ENCODE results near the gene NUP93.
"Not testable (repeated sequence)": the region's sequence is repeated elsewhere in the genome, so short reads cannot be mapped to it uniquely, and the experiment has no call there.

NUP93 gene

DNA sequence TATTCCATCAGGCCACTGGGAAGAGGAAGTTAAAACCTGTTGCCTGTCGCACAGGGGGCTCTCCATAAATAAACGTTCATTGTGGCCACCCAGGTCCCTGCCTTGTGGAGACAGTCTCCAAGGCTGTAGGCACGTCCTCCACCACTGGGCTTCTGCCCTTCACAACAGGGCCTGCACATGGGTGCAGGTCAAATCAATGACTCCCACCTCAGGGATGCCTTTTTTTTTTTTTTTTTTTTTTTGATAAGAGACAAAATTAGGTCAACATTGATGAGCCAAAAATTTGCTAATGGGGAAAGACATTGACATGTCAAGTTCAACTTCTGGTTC, 122.4 kb downstream of the NUP93 start:
- DNase-seq: no peak

DNA sequence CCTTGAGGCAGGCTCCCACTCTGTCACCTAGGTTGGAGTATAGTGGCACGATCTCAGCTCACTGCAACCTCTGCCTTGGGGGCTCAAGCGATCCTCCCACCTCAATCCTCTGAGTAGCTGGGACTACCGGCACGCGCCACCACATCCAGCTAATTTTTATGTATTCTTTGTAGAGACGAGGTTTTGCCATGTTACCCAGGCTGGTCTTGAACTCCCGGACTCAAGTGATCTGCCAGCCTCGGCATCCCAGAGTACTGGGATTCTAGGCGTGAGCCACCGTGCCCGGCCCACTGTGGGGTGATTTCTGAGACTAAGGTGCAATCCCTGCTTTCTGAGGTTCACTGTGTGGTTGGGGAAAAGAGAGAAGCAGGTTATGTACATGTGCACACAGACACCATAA, 123.0 kb downstream of the NUP93 start:
- DNase-seq: no peak

DNA sequence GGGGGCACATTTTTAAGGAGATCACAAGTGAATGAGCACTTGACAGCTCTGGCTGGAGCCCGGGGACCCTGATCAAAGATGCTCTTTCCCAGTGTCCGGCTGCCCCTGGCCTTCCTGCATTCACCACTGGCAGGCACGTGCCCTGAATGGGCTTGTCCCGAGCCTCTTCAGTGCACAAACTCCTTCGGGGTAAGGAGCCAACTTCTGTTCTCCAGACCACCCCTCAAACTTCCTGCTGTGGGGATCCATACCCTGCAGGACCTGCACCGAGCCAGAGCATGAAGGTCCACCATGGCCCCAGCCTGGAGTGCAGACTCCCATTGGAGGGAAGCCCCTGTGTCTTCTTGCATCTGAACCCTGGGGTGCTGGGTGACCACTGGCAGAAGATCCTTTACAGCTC, 125.3 kb downstream of the NUP93 start:
- no peak for DNase-seq

DNA sequence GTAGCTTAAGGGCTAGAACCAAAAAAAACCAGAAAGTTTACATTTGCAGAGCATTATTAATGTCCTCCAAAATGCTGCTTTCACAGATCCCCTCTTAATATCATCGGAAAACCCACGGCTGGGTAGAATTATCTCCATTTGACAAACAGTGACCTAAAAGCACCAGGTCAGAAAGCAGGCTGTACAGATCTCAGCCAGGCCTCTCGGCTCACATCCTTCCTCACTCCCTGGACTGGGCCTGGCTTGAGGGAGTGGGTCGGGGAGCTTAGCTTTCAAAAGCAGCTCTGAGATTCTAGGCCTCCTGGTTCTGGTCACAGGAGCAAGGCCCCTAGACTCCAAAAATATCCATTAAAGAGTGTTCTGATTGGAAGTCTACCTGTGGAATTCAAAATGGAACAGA, 126.0 kb downstream of the NUP93 start:
- no peak for DNase-seq

DNA sequence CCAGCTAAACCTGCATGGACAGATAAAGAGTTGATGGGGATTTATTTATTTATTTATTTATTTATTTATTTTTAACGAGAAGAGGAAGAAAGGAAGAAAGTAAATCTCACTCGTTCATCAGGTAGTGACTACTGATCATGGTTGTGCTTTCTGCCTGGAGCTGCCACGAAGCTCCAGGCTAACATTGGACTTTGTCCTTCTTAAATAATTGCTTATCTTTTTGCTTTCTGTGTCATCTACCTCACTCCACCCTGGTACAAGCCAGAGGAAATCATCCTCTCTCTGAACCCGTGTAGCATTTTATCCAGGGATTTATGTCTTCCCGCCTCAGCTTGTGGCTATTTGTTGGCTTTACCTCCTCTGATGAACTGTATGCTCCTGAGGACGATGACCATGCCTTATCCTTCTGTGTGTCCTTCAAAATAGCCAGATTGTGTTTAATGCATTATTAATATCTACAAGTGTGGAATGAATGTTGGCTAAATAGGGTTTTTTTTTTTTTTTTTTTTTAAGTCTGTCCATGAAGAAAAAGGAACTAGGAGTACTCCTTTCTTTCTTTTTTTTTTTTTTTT, 127.0 kb downstream of the NUP93 start:
- DNase-seq: no peak

DNA sequence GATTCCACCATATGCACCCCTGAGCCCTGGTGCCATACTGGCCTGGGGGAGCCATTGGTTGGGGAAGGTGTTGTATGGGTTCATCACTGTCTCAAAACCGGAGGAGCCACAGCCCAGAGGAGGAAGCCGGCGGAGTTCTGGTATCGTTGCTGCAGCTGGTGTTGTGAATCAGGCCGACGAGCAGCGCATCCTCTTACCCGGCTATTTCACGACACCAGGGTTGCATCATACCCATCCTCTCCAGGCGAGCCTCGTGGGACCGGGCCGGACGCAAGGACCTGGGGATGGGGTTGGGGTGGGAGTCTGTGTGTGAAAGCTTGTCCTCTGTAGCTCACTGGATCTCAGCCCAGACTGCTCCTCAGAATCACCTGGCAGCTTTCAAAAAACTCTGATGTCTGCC, 128.4 kb downstream of the NUP93 start:
- DNase-seq: no peak

DNA sequence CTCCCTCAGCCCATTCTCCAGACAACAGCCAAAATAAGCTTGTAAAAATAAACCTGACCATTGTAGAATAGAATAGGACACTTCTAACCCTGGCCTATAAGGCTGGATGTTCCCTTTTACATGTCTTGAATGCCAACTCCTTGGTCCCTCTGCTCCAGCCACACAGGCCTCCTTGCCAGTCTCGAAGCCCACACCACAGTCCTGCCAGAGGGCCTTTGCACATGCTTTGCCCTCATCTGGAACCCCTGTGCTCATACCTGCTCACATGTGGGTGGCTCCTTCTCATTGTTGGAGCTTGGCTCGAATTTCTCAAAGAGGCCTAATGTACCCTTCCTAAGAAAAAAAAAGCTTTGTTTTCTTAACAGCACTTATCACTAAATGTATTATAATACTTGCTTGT, 129.7 kb downstream of the NUP93 start:
- no peak for DNase-seq

DNA sequence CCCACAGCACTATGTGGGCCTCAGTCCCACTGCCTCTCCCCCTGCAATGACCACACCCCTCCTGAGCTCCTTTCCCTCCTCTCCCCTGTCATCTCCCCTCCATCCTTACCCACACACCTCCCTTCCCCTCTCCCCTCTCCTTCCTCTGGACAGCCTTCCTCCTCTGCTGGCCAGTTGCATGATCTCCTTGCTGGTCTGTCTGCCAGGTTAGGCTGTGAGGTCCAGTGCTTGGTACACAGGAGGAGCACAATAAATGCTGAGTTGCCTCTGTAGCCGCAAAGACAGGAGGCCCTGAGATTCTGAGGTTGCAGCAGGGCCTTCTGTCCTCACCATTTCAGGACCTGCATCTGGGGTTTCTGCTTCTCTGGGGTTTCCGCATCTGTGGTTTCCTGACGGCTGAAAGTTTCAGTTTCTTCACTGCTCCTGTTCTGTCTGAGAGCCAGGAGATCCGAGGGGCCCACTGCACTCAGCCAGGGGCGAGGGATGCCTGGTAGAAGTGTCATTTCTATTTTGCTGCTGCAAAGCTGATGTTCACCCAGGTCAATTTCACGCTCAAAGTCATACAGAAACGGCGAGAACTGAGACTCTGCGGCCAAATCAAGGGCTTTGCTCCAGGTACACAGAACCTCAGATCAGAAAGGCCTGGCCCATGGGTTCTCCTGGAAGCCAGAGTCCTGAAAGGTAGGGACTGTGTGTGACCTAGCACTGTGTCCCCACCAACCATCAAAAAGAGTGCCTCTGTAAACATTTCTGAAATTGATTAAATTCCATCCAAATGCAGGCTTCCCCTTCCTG, 130.5 kb downstream of the NUP93 start:
- DNase-seq: no peak

DNA sequence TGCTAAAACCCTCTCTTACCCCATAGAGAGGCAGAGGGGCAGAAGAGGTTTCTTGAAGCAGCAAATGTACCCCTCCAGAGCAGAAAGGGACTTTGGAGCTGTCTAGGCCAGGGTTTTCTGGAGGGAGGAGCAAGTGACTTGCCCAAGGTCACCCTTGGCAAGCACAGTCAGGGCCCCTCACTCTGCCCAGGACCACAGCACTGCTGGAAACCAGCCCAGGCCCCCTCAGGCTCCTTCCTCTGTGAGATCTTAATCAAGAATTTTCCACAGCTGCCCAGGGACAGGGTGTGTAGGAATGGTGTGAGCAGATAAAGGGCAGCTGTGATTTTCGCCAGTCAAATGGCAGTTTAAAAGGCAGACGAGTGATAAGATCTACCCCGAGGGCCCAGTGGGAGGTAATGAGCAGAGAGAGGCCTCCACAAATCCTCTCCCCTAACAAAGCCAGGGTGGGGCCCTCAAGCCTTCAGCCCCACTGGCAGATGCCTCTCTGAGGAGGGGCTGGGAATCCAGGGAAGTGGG, 131.2 kb downstream of the NUP93 start:
- DNase-seq: no peak

DNA sequence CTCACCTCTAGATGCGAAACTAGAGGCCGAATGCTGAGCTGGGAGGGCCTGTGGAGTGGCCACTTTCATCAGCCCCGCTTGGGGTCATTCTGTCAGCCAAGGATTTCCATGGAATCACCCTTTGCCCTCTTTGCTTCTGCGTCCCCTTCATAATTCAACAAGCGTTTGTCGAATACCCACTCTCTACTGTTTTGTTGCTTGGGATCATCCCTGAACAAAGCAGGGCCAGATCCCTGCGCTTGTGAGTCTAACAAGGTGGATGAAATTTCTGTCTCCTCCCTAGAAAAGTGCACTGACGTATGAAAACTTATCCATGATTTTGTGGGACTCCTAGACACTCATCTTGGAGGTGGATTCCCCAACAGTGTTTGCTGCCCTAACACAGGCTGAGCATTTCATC, 131.8 kb downstream of the NUP93 start:
- DNase-seq: no peak

DNA sequence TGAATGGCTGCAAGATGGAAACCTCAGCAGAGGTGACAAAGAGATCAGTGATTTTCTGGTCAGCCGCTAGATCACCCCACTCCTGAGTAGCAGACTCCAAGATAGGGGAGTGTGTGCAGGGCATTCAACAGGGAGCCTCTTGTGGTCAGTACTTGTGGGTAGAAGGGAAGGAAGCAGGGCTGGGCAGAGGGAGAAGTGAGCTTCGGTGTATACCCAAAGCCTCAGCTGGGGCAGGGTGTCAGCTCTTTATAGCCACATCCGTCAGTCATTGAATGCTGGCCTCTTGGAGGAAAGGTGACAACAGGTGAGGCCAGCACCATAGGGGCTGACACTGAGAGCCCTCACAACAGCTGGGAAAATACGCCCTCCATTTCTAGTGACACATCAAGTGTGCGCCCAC, 132.8 kb downstream of the NUP93 start:
- DNase-seq: no peak

DNA sequence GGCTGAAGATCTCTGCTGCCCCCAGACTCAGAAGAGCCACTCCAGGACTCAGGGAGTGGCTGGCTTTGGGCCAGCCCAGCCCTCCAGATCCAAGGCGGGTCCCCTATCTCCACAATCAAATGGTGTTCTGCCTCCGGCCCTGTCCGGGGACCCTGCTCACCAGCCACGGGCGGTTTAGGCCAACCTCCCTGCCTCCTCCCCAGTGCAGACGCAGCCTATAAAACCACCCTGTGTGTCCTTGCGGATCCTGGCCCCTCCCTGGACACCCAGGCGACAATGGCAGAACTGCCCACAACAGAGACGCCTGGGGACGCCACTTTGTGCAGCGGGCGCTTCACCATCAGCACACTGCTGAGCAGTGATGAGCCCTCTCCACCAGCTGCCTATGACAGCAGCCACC, 135.0 kb downstream of the NUP93 start, which contains the start of gene SLC12A3:
Gene SLC12A3, plus strand, starts transcription at position 248 of the 400 bp plus-strand sequence. Its CDS starts 29 bp downstream, at position 277.
- DNase-seq: no peak

DNA sequence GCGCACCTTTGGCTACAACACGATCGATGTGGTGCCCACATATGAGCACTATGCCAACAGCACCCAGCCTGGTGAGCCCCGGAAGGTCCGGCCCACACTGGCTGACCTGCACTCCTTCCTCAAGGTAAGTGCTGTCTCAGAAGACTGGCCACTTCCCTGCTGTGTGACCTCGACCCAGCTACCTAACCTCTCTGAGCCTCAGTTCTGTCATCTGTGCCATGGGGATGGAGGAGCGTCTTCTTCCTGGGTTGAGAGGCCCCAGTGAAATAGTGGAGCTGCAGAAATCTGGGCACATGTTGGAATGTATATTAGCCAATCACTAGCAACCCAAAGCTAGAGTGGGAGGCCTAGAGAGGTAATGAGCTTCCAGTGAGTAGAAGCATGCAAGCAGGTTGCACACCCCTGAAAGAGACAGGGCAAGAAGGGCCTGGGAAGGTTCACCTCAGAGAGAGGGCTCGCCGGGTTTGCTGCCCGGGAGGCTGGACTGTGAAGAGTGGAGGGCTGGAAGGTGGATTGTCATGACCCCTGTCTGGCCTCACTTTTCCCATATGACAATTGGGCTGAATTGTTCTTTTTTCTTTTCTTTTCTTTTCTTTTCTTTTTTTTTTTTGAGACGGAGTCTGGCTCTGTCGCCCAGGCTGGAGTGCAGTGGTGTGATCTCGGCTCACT, 135.6 kb downstream of the NUP93 start:
- no peak for DNase-seq

DNA sequence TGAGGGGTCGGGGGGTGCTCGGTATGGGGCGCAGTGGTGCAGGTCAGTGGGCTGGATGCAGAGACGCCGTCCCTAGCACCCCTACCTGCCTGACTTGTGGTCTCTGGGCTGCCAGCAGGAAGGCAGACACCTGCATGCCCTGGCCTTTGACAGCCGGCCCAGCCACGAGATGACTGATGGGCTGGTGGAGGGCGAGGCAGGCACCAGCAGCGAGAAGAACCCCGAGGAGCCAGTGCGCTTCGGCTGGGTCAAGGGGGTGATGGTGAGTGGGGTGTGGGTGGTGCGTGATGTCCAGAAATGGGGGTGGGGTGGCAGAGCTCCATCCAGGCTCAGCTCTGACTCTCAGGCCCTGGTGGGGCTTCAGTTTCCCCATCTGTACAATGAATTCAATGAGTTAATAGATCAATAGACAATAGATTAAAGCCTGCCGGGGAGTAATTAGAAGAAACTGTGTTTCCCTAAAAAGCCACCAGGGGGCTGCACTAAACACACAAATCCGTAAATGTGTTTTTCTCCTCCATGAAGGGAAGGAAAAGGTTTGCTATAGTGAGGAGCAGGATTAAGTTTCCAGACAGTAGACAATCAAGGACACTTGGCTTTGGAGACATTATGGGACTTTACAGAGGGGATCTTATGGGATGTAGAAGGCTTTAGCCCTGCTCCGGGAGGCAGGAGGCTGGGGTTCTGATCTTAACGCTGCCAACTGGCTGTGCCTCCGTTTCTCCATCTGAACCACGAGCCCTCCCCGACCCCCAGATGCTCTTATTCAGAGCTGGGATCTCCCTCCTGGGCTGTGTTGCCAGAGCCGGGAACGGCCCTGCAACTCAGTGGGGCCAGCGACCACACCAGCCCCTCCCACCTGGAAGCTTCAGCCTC, 137.3 kb downstream of the NUP93 start:
- DNase-seq: no peak

DNA sequence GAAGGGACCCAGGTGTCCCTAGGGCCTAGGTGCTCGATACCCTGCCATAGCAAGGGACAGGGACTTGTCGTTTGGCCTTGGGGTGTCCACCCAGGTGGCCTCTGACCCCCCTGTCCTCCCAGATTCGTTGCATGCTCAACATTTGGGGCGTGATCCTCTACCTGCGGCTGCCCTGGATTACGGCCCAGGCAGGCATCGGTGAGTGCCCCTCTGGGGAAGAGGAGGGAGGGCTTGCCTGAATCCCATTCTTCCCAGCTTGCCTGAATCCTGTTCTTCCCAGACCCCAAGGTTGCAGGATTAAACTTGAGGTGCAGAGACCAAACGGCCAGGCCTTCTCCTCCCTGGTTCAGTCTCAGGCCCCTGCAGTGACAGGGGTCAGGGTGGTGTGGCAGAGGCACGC, 138.2 kb downstream of the NUP93 start:
- no peak for DNase-seq

DNA sequence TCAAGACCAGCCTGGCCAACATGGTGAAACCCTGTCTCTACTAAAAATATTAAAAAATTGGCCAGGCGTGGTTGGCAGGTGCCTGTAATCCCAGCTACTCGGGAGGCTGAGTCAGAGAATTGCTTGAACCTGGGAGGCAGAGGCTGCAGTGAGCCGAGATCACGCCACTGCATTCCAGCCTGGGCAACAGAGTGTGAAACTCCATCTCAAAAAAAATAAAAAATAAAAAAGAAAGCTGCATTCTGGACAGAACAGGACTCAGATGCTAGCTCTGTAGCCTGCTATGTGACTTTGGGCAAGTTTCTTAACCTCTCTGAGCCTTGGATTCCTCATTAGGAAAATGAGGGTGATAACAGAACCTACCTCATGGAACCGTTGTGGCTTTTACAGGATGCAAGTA, 138.8 kb downstream of the NUP93 start:
- DNase-seq: not testable (repeated sequence)

DNA sequence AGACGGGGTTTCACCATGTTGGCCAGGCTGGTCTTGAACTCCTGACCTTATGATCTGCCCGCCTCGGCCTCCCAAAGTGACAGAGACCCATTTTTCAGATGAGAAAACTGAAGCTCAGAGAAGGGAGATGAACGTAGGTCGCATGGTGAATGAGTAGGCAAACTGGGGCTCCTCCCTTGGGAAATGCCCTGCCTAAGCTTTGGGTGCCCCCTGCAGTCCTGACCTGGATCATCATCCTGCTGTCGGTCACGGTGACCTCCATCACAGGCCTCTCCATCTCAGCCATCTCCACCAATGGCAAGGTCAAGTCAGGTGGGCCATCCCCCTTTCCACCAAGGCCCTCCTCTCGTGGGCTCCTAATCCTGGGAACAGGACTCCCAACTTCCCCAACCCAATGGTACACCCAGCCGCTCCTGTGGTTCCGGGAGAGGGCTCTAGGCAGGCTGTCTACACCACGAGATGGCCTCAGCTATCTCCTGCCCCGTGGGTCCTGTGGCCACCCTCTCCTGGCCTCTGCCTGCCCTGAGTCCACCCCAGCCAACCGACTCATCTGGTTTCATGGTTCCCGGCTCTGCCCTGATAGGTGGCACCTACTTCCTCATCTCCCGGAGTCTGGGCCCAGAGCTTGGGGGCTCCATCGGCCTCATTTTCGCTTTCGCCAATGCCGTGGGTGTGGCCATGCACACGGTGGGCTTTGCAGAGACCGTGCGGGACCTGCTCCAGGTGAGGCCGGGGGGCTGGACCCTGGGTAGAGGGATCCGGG, 139.8 kb downstream of the NUP93 start:
- DNase-seq: no peak

DNA sequence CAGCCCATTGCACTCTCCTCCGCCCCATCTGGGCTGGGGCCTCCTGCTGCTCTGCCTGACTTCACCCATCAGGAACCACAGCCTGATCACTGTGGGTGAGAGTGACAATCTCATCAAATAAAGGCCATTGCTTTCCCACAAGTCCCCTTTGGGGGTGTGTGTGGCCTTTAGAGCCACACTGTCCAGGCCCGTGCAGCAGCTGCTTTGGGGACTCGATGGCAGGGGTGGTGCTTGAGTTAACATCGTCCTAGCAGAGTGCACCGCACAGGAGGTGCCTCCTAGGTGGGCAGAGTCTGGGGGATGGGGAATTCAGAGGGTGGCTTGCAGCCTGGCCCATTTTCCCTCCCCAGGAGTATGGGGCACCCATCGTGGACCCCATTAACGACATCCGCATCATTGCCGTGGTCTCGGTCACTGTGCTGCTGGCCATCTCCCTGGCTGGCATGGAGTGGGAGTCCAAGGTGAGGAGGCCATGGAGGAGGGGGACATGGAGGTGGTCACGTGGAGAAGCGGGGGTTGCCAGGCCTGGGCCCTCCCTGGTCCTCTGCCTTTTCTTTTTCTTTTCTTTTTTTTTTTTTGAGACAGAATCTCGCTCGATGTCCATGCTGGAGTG, 140.5 kb downstream of the NUP93 start:
- no peak for DNase-seq

DNA sequence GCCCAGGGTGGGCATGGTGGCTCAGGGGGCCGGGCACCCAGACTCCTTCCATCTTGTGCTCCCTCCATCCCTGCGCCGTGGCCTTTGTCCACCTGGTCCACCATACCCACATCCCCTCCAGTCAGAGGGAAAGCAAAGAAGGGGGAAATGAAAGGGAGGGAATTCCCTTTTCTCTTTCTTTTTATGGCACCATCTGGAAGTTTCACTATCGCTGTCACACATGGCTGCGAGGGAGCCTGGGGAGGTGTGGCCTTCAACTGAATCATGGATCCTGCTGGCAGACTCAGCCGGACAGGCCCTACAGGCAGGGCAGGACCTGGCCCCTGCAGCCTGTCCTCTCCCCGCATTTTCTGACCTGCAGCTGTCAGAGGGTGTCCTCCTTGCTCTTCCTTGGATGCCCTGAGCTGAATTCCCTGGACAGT, 141.3 kb downstream of the NUP93 start:
- no peak for DNase-seq

DNA sequence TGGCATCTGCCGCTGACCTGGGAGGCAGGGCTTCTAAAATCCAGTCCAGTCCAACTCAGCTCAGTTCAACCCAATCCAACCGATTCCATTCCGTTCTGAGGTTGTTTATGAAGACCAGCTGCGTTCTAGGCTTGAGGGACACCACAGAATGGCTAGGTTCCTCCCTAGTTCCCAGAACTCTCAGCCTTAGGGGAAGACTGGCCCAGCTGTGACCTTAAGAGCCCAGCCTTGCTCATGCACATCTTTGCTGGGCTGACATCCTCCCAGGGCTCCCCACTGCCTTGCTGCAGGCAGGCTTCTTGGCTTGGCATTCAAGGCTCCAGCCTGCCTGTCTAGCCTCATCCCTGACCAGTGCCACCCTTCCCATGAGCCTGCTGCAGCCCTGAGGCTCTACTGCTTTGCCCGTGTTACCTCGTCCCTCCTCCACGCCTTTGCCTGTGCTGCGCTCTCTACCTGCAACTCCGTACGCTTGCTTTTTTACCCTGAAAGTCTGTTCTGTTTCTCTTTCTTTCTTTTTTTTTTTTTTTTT, 143.0 kb downstream of the NUP93 start:
- no peak for DNase-seq

DNA sequence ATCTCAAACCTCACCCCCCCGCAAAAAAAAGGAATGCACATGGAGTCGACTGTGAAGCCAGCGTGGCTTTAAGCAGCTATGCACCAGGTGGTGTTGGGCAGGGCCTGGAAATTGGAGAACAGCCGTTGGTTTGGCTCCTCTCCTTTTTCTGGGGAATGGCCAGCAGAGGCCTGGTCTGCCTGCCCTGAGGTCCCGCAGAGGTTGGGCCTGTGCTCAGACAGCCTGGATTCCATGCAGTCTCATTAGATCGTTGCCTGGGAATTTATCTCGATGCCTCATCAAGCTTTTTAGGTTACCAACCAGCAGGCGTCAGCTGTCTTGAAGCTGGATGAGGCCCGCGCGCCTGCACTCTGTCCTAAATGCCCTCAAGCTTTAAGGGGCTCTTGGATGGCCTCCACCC, 144.9 kb downstream of the NUP93 start:
- DNase-seq: no peak

DNA sequence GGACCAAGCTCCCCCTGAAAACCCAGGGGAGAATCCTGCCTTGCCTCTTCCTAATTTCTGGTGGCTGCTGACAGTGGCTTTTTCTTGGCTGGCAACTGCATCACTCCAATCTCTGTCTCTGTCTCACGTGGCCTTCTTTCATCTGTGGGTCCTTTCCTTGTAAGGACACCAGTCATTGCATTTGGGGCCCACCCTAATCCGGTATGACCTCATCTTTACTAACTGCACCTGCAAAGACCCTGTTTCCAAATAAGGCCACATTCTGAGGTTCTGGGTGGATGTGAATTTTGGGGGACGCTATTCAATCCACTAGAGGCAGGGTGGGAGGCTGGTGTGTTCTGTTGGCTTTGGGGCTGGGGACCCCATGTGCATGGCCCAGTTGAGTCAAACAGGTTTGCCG, 146.1 kb downstream of the NUP93 start:
- no peak for DNase-seq

Measured in KG1 (cell line).